ENCODE measurements around the gene ERC2.

ERC2 gene

DNA sequence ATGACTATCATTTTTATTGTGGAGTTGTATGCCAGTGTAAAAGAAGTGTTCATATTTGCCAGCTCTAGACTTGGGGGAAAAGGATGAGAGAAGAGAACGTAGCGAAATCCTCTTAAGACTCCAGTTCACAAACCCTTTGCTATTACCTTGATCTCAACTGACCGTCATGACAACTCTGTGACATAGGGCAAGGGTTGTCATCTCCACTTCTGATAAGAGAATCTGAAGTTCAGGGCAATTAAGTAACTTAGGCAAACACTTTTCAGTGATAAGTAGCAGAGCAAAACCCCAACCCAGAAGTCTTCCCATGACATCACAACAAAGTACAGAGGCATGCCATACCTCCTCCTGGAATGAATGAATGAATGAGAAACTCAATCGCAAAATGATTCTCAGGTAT is 940.9 kb downstream of the ERC2 start:
- in situ Hi-C loops (cut with HindIII; ENCODE audit: low sequenced_read_pairs) = no loop called here
- TF ChIP-seq, protein P1, sequence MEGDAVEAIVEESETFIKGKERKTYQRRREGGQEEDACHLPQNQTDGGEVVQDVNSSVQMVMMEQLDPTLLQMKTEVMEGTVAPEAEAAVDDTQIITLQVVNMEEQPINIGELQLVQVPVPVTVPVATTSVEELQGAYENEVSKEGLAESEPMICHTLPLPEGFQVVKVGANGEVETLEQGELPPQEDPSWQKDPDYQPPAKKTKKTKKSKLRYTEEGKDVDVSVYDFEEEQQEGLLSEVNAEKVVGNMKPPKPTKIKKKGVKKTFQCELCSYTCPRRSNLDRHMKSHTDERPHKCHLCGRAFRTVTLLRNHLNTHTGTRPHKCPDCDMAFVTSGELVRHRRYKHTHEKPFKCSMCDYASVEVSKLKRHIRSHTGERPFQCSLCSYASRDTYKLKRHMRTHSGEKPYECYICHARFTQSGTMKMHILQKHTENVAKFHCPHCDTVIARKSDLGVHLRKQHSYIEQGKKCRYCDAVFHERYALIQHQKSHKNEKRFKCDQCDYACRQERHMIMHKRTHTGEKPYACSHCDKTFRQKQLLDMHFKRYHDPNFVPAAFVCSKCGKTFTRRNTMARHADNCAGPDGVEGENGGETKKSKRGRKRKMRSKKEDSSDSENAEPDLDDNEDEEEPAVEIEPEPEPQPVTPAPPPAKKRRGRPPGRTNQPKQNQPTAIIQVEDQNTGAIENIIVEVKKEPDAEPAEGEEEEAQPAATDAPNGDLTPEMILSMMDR (IDR thresholded peaks at IDR 0.05; ENCODE audit: low read depth, low read length, missing control alignments) = no peak
- no peak for DNase-seq (ENCODE audit: low read depth)
- H3K4me3 ChIP-seq (ENCODE audit: low read depth, low read length) = no peak overlapping the region

DNA sequence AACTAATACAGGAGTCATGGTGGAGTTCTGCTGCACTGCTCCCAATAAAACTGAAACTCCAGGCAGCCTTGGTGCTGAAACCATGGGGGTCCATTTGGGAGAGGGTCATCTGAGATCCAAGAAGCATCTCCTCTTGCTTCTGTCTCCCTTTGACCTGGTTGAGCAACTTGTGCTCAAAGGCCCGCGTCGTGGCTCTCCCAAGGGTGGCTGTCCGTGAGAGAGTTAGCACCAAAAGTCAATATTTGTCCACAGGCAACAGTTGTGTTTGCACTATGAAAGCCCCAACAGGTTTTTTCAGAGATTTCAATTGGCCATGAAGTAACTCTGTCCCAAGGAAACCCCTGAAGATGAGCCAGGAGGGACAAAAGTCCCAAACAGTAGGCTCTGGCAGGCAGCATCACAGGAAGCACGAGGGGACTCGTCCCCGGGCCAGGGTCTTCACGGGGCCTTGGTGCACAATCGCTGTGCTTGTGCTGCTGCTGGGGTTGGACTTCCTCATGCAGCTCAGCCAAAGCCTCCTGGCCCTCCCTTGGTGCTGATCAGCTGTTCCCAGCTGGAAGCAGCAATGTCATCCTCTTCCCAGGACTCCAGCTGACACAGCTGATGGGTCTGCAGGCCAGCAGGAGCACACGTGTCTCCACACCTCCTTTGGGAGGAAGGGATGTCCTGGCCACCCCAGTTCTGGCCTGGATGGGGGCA is 941.8 kb downstream of the ERC2 start:
- DNase-seq (ENCODE audit: low read depth) = no peak
- in situ Hi-C loops (cut with HindIII; ENCODE audit: low sequenced_read_pairs) = no loop called here
- TF ChIP-seq, protein P1 (IDR thresholded peaks at IDR 0.05; ENCODE audit: low read depth, low read length, missing control alignments) = no peak
- no peak overlapping the region for H3K4me3 ChIP-seq (ENCODE audit: low read depth, low read length)

DNA sequence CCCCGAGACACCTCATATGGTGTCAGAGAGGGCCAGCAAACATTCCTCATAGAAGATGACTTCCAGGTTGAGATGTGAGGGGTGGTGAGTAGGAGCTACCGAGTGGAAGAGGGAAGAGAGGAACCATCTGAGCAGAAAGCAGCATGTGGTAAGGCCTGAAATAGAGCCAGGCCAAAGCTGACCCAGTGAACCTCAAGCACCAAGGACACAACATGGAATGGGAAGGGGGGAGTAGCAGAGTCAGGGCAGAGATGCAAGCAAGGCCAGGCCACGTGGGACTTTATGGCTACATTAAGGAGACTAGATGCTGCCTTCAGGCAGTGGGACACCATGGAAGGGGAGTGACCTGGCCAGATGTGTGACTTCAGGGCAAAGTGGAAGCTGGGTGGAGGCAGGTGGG is 942.8 kb downstream of the ERC2 start:
- in situ Hi-C loops (cut with HindIII; ENCODE audit: low sequenced_read_pairs) = no loop called here
- DNase-seq (ENCODE audit: low read depth) = no peak
- TF ChIP-seq, protein P1 (IDR thresholded peaks at IDR 0.05; ENCODE audit: low read depth, low read length, missing control alignments) = no peak
- H3K4me3 ChIP-seq (ENCODE audit: low read depth, low read length) = no peak overlapping the region

DNA sequence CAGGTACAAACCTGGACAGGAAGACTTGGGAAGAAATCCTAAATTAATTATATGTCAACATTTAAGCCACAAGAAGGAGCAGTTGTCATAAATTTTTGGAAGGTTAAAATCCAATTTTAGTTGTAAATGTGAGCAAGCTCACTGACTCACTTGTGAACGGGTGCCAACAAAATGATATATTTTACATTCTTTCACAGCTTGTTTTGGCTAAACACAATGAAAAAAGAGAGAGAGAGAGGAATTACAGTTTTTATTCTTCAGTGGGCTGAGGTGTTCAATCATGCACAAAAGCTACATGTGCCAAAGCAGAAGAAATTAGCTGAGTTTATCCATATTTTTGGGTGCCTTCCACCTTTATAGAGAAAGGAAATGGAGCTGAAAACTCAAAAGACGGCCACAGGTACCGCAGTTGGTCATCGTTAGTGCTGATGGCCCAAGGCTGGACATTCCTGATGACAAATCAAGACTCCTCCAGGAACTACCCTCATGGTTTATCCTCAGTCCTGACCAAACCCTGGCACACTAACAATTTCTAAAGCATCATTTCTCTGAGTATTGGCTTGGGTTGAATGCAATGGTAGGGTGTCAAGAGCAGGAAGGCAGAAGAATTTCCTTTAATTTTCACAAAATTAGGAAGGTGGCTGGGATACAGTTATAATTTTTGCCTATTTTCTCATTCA is 943.6 kb downstream of the ERC2 start:
- TF ChIP-seq, protein P1 (IDR thresholded peaks at IDR 0.05; ENCODE audit: low read depth, low read length, missing control alignments) = no peak
- no peak overlapping the region for H3K4me3 ChIP-seq (ENCODE audit: low read depth, low read length)
- in situ Hi-C loops (cut with HindIII; ENCODE audit: low sequenced_read_pairs) = no loop called here
- peak; percentile 91 for DNase-seq (ENCODE audit: low read depth)

DNA sequence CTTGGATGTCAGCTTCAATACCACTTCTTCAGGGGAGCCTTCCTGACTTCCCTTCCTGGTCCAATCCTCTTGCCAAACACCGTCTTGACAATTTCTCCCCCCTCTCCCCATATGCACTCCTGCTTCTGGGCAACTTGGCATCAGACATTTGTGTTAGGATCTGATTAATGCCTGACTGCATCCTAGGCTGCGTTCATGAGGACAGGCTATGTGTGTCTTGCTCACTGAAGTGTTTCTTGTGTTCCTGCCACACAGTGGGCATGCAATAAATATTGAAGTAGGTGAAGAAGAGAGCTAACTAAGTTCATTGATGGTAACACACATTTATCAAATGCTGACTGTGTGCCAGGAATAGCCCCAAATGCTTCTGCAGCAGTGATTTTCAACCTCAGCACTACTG is 944.8 kb downstream of the ERC2 start:
- in situ Hi-C loops (cut with HindIII; ENCODE audit: low sequenced_read_pairs) = no loop called here
- H3K4me3 ChIP-seq (ENCODE audit: low read depth, low read length) = no peak overlapping the region
- no peak for DNase-seq (ENCODE audit: low read depth)
- TF ChIP-seq, protein P1 (IDR thresholded peaks at IDR 0.05; ENCODE audit: low read depth, low read length, missing control alignments) = no peak

DNA sequence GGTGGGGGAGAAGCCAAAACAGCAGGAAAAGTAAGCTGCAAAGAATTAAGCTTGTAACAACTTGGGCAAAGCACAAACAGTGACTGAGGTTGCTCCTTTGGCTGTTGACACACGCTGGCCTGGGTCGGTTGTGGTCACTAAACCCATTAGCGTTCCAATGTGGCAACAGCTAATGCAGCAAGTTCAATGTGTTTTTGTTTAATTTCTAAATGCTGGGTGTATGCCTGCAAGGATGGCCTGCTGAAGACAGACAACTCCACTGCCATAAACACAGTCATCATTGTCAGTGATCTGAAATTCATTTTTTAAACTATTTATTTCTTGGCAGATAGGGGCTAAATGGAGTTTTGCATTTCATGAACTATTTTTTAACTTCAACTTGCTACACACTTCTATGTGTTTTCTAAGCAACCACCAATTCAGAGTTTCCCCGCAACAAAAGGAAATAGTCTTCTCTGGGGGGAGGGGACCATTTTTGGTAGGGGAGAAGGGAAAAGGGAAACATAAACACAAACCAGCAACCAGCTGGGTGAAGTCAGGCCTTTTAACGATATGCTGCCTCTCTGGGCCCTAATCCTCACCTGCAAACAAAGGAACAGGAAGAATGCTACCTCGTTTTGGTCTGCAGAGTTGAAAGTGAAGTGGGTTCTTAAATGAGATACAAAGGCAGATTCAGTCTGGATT is 946.4 kb downstream of the ERC2 start:
- DNase-seq (ENCODE audit: low read depth) = peak; percentile 68
- in situ Hi-C loops (cut with HindIII; ENCODE audit: low sequenced_read_pairs) = no loop called here
- TF ChIP-seq, protein P1 (IDR thresholded peaks at IDR 0.05; ENCODE audit: low read depth, low read length, missing control alignments) = no peak
- H3K4me3 ChIP-seq (ENCODE audit: low read depth, low read length) = no peak overlapping the region

All from astrocyte of the cerebellum (primary cell).